ENCODE results near the gene NAA11. TPM values are rescaled to one million over a fixed set of nuclear protein-coding genes. Genes with fewer than 3 reads are reported as not detected.

Gene NAA11
- total RNA-seq, 1 donor from 2014 or later, result not detected

Other genes with a start within 250 kb of the NAA11 start
- gene GK2, start 82.2 kb upstream of the NAA11 start, total RNA-seq, result not detected in 2 replicates